ENCODE data around the gene AP5S1. TPM values are rescaled to one million over a fixed set of nuclear protein-coding genes. Genes with fewer than 3 reads are reported as not detected.

AP5S1 gene
- polyA plus RNA-seq, 2 donors: 4.6 to 7.9 TPM

DNA sequence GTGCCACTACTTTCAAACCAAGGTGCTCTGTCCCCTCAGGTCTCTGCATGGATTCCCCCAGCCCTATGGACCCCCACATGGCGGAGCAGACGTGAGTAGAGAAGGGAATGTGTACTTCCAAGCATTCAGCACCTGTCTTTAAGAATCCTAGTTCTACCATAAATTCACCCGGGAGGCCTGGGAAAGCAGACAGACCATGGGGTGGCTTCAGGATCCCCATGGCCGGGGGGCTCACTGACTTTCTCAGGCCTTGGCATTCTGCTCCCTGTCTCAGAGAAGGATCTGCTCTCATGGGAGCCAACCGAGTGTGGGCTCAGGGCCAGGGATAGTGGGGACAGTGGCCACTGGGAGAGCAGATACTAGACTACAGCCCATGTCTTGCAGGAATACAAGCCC is 22.0 kb upstream of the AP5S1 start:
- H3K36me3 ChIP-seq (ENCODE audit: control insufficient read depth in 2 of 2, insufficient read depth in 2 of 2, low read length in 1 of 2): peaks cover 6 to 24% of the 10 kb centered on the region in 2 donors
- no peaks in the 10 kb centered on the region for H3K27me3 ChIP-seq (ENCODE audit: control insufficient read depth in 1 of 2, insufficient read depth in 2 of 2, low read length in 2 of 2)
- H3K4me3 ChIP-seq (ENCODE audit: low read depth in 1 of 2, low read length in 2 of 2): no peak overlapping the region
- peak overlapping the region in 1 of 2 donors; percentile 9 for H3K27ac ChIP-seq (ENCODE audit: low read depth in 2 of 2, low read length in 1 of 2)
- H3K4me1 ChIP-seq (ENCODE audit: control insufficient read depth in 2 of 2, insufficient read depth in 2 of 2, low read length in 1 of 2): peaks cover 0 to 23% of the 10 kb centered on the region in 2 donors
- H3K9me3 ChIP-seq (ENCODE audit: control insufficient read depth in 2 of 2, insufficient read depth in 1 of 2, low read depth in 1 of 2, low read length in 1 of 2): peaks cover 0 to 1% of the 10 kb centered on the region in 2 donors
- WGBS, 2 donors: 70 to 81% methylated on average over 5 of the region's 5 CpGs

- H3K36me3 ChIP-seq (ENCODE audit: control insufficient read depth in 2 of 2, insufficient read depth in 2 of 2, low read length in 1 of 2): peaks cover 6 to 29% of the 10 kb centered on the region in 2 donors
- H3K4me1 ChIP-seq (ENCODE audit: control insufficient read depth in 2 of 2, insufficient read depth in 2 of 2, low read length in 1 of 2): peaks cover 0 to 23% of the 10 kb centered on the region in 2 donors
- WGBS, 2 donors: 88 to 90% methylated on average over 3 of the region's 3 CpGs
- no peak overlapping the region for H3K4me3 ChIP-seq (ENCODE audit: low read depth in 1 of 2, low read length in 2 of 2)
- H3K27me3 ChIP-seq (ENCODE audit: control insufficient read depth in 1 of 2, insufficient read depth in 2 of 2, low read length in 2 of 2): no peaks in the 10 kb centered on the region
- peak overlapping the region in 1 of 2 donors; percentile 33 for H3K27ac ChIP-seq (ENCODE audit: low read depth in 2 of 2, low read length in 1 of 2)
- H3K9me3 ChIP-seq (ENCODE audit: control insufficient read depth in 2 of 2, insufficient read depth in 1 of 2, low read depth in 1 of 2, low read length in 1 of 2): peaks cover 0 to 1% of the 10 kb centered on the region in 2 donors
Measured at GRCh38 chr20:3798908-3799248, 21.5 kb upstream of the AP5S1 start.

DNA sequence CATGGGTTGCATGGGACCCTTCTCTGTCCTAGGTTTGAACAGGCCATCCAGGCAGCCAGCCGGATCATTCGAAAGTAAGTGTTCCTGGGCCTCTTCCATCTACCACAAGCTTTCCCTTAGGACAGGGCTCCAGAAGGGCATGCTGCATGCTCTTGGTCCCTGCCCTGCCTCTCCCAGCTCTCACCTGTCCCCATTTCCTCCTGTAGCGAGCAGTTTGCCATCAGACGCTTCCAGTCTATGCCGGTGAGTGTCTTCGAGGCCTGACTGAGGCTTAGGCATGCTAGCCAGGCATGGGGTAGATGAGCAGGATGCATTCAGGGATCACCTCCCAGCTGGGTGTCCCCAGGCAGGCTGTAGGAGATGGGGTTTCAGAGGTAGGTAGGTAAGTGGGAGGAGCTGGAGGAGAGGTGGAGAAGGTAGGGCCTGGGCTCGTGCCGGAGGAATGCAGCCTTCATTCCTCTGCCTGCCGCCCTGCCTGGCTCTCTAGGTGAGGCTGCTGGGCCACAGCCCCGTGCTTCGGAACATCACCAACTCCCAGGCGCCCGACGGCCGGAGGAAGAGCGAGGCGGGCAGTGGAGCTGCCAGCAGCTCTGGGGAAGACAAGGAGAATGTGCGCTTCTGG is 20.0 kb upstream of the AP5S1 start:
- Histone ChIP-seq H3K36me3 (ENCODE audit: control insufficient read depth in 2 of 2, insufficient read depth in 2 of 2, low read length in 1 of 2) (peaks cover 6 to 33% of the 10 kb centered on the region in 2 donors), H3K4me1 (ENCODE audit: control insufficient read depth in 2 of 2, insufficient read depth in 2 of 2, low read length in 1 of 2) (peaks cover 0 to 26% of the 10 kb centered on the region in 2 donors), H3K4me3 (ENCODE audit: low read depth in 1 of 2, low read length in 2 of 2) (no peak overlapping the region), H3K27ac (ENCODE audit: low read depth in 2 of 2, low read length in 1 of 2) (peak overlapping the region; percentile 3 to 22), H3K27me3 (ENCODE audit: control insufficient read depth in 1 of 2, insufficient read depth in 2 of 2, low read length in 2 of 2) (no peaks in the 10 kb centered on the region), H3K9me3 (ENCODE audit: control insufficient read depth in 2 of 2, insufficient read depth in 1 of 2, low read depth in 1 of 2, low read length in 1 of 2) (peaks cover 0 to 1% of the 10 kb centered on the region in 2 donors)
- WGBS, 2 donors: 84 to 87% methylated on average over 18 of the region's 18 CpGs

- H3K4me3 ChIP-seq (ENCODE audit: low read depth in 1 of 2, low read length in 2 of 2): no peak overlapping the region
- 90 to 95% methylated on average over 8 of the region's 8 CpGs for WGBS, 2 donors
- peaks cover 3 to 24% of the 10 kb centered on the region in 2 donors for H3K4me1 ChIP-seq (ENCODE audit: control insufficient read depth in 2 of 2, insufficient read depth in 2 of 2, low read length in 1 of 2)
- H3K27me3 ChIP-seq (ENCODE audit: control insufficient read depth in 1 of 2, insufficient read depth in 2 of 2, low read length in 2 of 2): no peaks in the 10 kb centered on the region
- H3K9me3 ChIP-seq (ENCODE audit: control insufficient read depth in 2 of 2, insufficient read depth in 1 of 2, low read depth in 1 of 2, low read length in 1 of 2): peaks cover 0 to 1% of the 10 kb centered on the region in 2 donors
- peaks cover 6 to 33% of the 10 kb centered on the region in 2 donors for H3K36me3 ChIP-seq (ENCODE audit: control insufficient read depth in 2 of 2, insufficient read depth in 2 of 2, low read length in 1 of 2)
- H3K27ac ChIP-seq (ENCODE audit: low read depth in 2 of 2, low read length in 1 of 2): peak overlapping the region; percentile 19 to 22
Measured at GRCh38 chr20:3800878-3801260, 19.5 kb upstream of the AP5S1 start.

- H3K9me3 ChIP-seq (ENCODE audit: control insufficient read depth in 2 of 2, insufficient read depth in 1 of 2, low read depth in 1 of 2, low read length in 1 of 2): peaks cover 0 to 1% of the 10 kb centered on the region in 2 donors
- H3K27ac ChIP-seq (ENCODE audit: low read depth in 2 of 2, low read length in 1 of 2): peak overlapping the region in 1 of 2 donors; percentile 19
- H3K36me3 ChIP-seq (ENCODE audit: control insufficient read depth in 2 of 2, insufficient read depth in 2 of 2, low read length in 1 of 2): peaks cover 6 to 33% of the 10 kb centered on the region in 2 donors
- H3K4me1 ChIP-seq (ENCODE audit: control insufficient read depth in 2 of 2, insufficient read depth in 2 of 2, low read length in 1 of 2): peaks cover 6 to 24% of the 10 kb centered on the region in 2 donors
- no peak overlapping the region for H3K4me3 ChIP-seq (ENCODE audit: low read depth in 1 of 2, low read length in 2 of 2)
- no peaks in the 10 kb centered on the region for H3K27me3 ChIP-seq (ENCODE audit: control insufficient read depth in 1 of 2, insufficient read depth in 2 of 2, low read length in 2 of 2)
- 93 to 95% methylated on average over 4 of the region's 4 CpGs for WGBS, 2 donors
Measured at GRCh38 chr20:3801299-3801698, 19.0 kb upstream of the AP5S1 start.

GRCh38 chr20:3801846-3802245 is 18.5 kb upstream of the AP5S1 start:
- WGBS, 2 donors: 81% methylated on average over 13 of the region's 13 CpGs
- Histone ChIP-seq H3K4me1 (ENCODE audit: control insufficient read depth in 2 of 2, insufficient read depth in 2 of 2, low read length in 1 of 2) (peaks cover 6 to 20% of the 10 kb centered on the region in 2 donors), H3K4me3 (ENCODE audit: low read depth in 1 of 2, low read length in 2 of 2) (no peak overlapping the region), H3K9me3 (ENCODE audit: control insufficient read depth in 2 of 2, insufficient read depth in 1 of 2, low read depth in 1 of 2, low read length in 1 of 2) (peaks cover 0 to 1% of the 10 kb centered on the region in 2 donors), H3K36me3 (ENCODE audit: control insufficient read depth in 2 of 2, insufficient read depth in 2 of 2, low read length in 1 of 2) (peaks cover 6 to 33% of the 10 kb centered on the region in 2 donors), H3K27me3 (ENCODE audit: control insufficient read depth in 1 of 2, insufficient read depth in 2 of 2, low read length in 2 of 2) (no peaks in the 10 kb centered on the region), H3K27ac (ENCODE audit: low read depth in 2 of 2, low read length in 1 of 2) (no peak overlapping the region)

DNA sequence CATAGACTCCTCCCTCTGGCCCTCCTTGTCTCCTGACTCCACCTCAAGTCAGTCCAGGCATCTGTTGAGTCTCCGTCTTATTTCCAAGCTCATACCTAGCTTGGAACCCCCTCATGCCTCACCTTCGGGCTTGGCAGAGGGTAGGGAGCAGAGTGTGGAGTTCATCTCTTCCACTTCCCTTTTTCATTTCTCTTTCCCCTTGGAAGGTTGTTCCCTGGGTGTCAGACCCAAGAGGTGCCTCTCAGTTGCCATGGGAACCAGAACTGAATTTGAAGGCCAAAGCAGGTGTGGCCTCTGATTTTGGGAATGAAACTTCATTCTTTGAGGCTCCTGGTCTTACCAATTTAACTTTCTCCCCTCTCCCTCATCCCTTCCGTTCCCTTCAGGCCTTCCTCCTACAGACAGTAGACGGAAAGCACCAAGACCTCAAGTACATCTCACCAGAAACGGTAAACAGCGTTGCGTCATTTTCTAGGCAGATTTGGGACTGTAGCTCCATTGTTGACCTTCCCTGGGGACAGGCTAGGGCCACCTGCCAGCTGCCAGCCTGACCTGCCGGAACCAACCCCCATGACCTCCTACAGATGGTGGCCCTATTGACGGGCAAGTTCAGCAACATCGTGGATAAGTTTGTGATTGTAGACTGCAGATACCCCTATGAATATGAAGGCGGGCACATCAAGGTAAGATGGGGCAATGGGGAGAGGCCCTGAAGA is 17.7 kb upstream of the AP5S1 start:
- H3K4me1 ChIP-seq (ENCODE audit: control insufficient read depth in 2 of 2, insufficient read depth in 2 of 2, low read length in 1 of 2): peaks cover 6 to 20% of the 10 kb centered on the region in 2 donors
- 89 to 90% methylated on average over 11 of the region's 11 CpGs for WGBS, 2 donors
- peaks cover 6 to 33% of the 10 kb centered on the region in 2 donors for H3K36me3 ChIP-seq (ENCODE audit: control insufficient read depth in 2 of 2, insufficient read depth in 2 of 2, low read length in 1 of 2)
- peaks cover 0 to 1% of the 10 kb centered on the region in 2 donors for H3K9me3 ChIP-seq (ENCODE audit: control insufficient read depth in 2 of 2, insufficient read depth in 1 of 2, low read depth in 1 of 2, low read length in 1 of 2)
- H3K27me3 ChIP-seq (ENCODE audit: control insufficient read depth in 1 of 2, insufficient read depth in 2 of 2, low read length in 2 of 2): no peaks in the 10 kb centered on the region
- no peak overlapping the region for H3K27ac ChIP-seq (ENCODE audit: low read depth in 2 of 2, low read length in 1 of 2)
- H3K4me3 ChIP-seq (ENCODE audit: low read depth in 1 of 2, low read length in 2 of 2): no peak overlapping the region

DNA sequence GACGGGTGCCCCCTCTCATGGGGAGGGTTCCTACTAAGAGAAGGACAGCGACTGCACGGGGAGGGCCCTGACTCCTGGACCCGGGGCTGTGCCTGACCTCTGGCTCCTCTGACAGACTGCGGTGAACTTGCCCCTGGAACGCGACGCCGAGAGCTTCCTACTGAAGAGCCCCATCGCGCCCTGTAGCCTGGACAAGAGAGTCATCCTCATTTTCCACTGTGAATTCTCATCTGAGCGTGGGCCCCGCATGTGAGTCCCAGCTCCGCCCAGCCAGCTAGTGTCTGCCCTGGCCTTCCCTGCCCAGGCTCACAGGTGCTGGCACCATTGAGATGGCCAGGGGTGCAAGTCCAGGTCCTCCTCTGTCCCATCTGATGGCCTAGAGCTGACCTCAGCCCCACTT is 17.1 kb upstream of the AP5S1 start:
- Histone ChIP-seq H3K27ac (ENCODE audit: low read depth in 2 of 2, low read length in 1 of 2) (no peak overlapping the region), H3K9me3 (ENCODE audit: control insufficient read depth in 2 of 2, insufficient read depth in 1 of 2, low read depth in 1 of 2, low read length in 1 of 2) (peaks cover 0 to 1% of the 10 kb centered on the region in 2 donors), H3K4me1 (ENCODE audit: control insufficient read depth in 2 of 2, insufficient read depth in 2 of 2, low read length in 1 of 2) (peaks cover 6 to 19% of the 10 kb centered on the region in 2 donors), H3K36me3 (ENCODE audit: control insufficient read depth in 2 of 2, insufficient read depth in 2 of 2, low read length in 1 of 2) (peaks cover 6 to 33% of the 10 kb centered on the region in 2 donors), H3K4me3 (ENCODE audit: low read depth in 1 of 2, low read length in 2 of 2) (no peak overlapping the region), H3K27me3 (ENCODE audit: control insufficient read depth in 1 of 2, insufficient read depth in 2 of 2, low read length in 2 of 2) (no peaks in the 10 kb centered on the region)
- 90 to 94% methylated on average over 14 of the region's 14 CpGs for WGBS, 2 donors

DNA sequence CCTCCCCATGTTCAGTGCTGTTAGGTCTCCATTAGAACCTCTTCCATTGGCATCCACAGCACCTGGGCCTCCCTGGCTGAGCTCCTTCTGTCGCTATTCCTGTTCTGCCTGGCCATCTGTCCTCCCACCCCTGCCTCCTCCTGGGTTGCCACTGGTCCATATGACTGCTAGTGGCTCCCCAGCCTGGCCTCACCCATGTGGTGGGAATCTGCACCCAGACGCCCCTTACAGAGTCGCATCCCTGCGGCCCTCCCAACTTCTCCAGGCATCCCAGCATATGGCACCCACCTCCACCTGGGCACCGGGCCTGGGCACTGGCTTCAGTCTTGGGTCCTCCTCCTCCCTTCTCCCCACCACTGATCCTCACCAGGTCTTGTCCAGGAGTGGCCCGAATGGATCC is 16.5 kb upstream of the AP5S1 start:
- Histone ChIP-seq H3K27ac (ENCODE audit: low read depth in 2 of 2, low read length in 1 of 2) (peak overlapping the region in 1 of 2 donors; percentile 34), H3K9me3 (ENCODE audit: control insufficient read depth in 2 of 2, insufficient read depth in 1 of 2, low read depth in 1 of 2, low read length in 1 of 2) (peaks cover 0 to 1% of the 10 kb centered on the region in 2 donors), H3K27me3 (ENCODE audit: control insufficient read depth in 1 of 2, insufficient read depth in 2 of 2, low read length in 2 of 2) (no peaks in the 10 kb centered on the region), H3K36me3 (ENCODE audit: control insufficient read depth in 2 of 2, insufficient read depth in 2 of 2, low read length in 1 of 2) (peaks cover 6 to 33% of the 10 kb centered on the region in 2 donors), H3K4me3 (ENCODE audit: low read depth in 1 of 2, low read length in 2 of 2) (no peak overlapping the region), H3K4me1 (ENCODE audit: control insufficient read depth in 2 of 2, insufficient read depth in 2 of 2, low read length in 1 of 2) (peaks cover 6 to 19% of the 10 kb centered on the region in 2 donors)
- 83 to 90% methylated on average over 6 of the region's 6 CpGs for WGBS, 2 donors

All from esophagus (tissue), 2 donors.